Gastroesophageal sphincter (tissue), 3 donors: Measurements from ENCODE around the gene LRRC25.

Experiments used
- CTCF ChIP-seq, 4 experiments: fragments of 200-600 bp in 2 of 4; fragments of 450-650 bp in 2 of 4; sonication (generic) in 1 of 4; IDR thresholded peaks; one replicate each; pipeline ENCODE4 v1.5.1; 2017 to 2019; ENCODE audit warnings: antibody characterized with exemption in 4 of 4, mild to moderate bottlenecking in 2 of 4, moderate library complexity in 2 of 4
- EP300 ChIP-seq: sonication (generic); formaldehyde crosslinking; IDR thresholded peaks from one replicate; pipeline ENCODE4 v1.6.1; 2017; ENCODE audit warnings: antibody characterized with exemption, mild to moderate bottlenecking
- POLR2A ChIP-seq, 2 donors: fragments of 450-650 bp; IDR thresholded peaks; one replicate each; pipeline ENCODE4 v1.6.1; 2017; ENCODE audit warnings: antibody characterized with exemption in 2 of 2, mild to moderate bottlenecking in 2 of 2, moderate library complexity in 1 of 2
- POLR2AphosphoS5 ChIP-seq: sonication (generic); formaldehyde crosslinking; IDR thresholded peaks from one replicate; pipeline ENCODE4 v1.6.1; 2017; ENCODE audit warnings: antibody characterized with exemption

GRCh38 chr19:18351544-18351943, 45.9 kb downstream of the LRRC25 start:
- TF ChIP-seq CTCF (IDR thresholded peaks at IDR 0.05) (no peak), POLR2A (IDR thresholded peaks at IDR 0.05) (no peak), EP300 (no peak), POLR2AphosphoS5 (no peak)
